ENCODE measurements around the gene WASF2. TPM values are rescaled to one million over a fixed set of nuclear protein-coding genes. Genes with fewer than 3 reads are reported as not detected.

The WASF2 gene
- total and polyA plus RNA-seq, 2 of the 8 experiments (the other 6 are each of a cell fraction or from before 2014, with no cell fraction given) = 32.1 to 86.6 TPM

GRCh38 chr1:27388337-27389005 lies 101.5 kb downstream of the WASF2 start:
- POLR2A ChIA-PET (ENCODE audit: partially characterized antibody) = interaction anchor here (1.6 to 3.5 kb wide), 3 partner anchors 50 to 87 kb away, joined by 3 to 8 read pairs (median 5); no protein-coding TSS in a partner anchor
- no peak overlapping the region for H2BK12ac ChIP-seq (ENCODE audit: low read depth, low read length)
- no peak overlapping the region for H3K27ac ChIP-seq (ENCODE audit: low read depth, low read length)
- no peak overlapping the region for H4K91ac ChIP-seq (replicated peaks; ENCODE audit: insufficient read length, low read length)
- H3K79me2 ChIP-seq (ENCODE audit: control insufficient read depth in 1 of 2, insufficient read depth in 2 of 2, low read length in 2 of 2) = no peaks in the 10 kb centered on the region
- H4K20me1 ChIP-seq (replicated peaks in 1 of 2; ENCODE audit: control insufficient read depth in 1 of 2, insufficient read depth in 2 of 2, low read length in 2 of 2) = peaks cover 0 to under 1% of the 10 kb centered on the region in 2 experiments
- H2AFZ ChIP-seq (ENCODE audit: low read length) = no peak overlapping the region
- H4K8ac ChIP-seq (ENCODE audit: extremely low read depth, insufficient read depth, low read length) = no peak overlapping the region
- H3K9ac ChIP-seq (replicated peaks in 1 of 4; ENCODE audit: extremely low read depth in 1 of 4, low read depth in 3 of 4, low read length in 3 of 4) = no peak overlapping the region
- no peaks in the 10 kb centered on the region for H3K9me3 ChIP-seq (ENCODE audit: insufficient read depth in 2 of 2, low read depth in 1 of 2, low read length in 1 of 2)
- H2BK5ac ChIP-seq (ENCODE audit: low read depth, low read length) = no peak overlapping the region
- peak; percentile 97 for FAIRE-seq
- CTCF ChIA-PET (ENCODE audit: partially characterized antibody) = interaction anchor here (0.7 to 18.9 kb wide), 31 partner anchors 8 to 276 kb away, joined by 3 to 625 read pairs (median 5); partner anchors contain the start of genes CD164L2, FCN3 and MAP3K6
- H3K4me3 ChIP-seq (ENCODE audit: extremely low read depth in 1 of 4, insufficient read depth in 2 of 4, low read depth in 3 of 4, low read length in 4 of 4) = no peak overlapping the region
- no peak overlapping the region for H4K5ac ChIP-seq (ENCODE audit: insufficient read length, low read depth, low read length)
- H3K14ac ChIP-seq (ENCODE audit: insufficient read length) = no peak overlapping the region
- H3K4ac ChIP-seq (replicated peaks; ENCODE audit: insufficient read length, low read depth, low read length) = no peak overlapping the region
- no peak overlapping the region for H3K23ac ChIP-seq (ENCODE audit: insufficient read length)
- H3K4me2 ChIP-seq (ENCODE audit: insufficient read depth in 1 of 2, low read depth in 2 of 2, low read length in 2 of 2) = peak overlapping the region in 1 of 2 experiments; percentile 44; a peak in 2 of 4 replicates
- peaks cover 2 to 17% (median 11%) of the 10 kb centered on the region in 4 experiments for H3K4me1 ChIP-seq (replicated peaks in 1 of 4; ENCODE audit: control insufficient read depth in 3 of 4, insufficient read depth in 4 of 4, low read length in 3 of 4)
- no peak overlapping the region for H2AK5ac ChIP-seq (ENCODE audit: low read depth, low read length)
- no peaks in the 10 kb centered on the region for H3K79me1 ChIP-seq (ENCODE audit: low read depth, low read length)
- H3K27me3 ChIP-seq (replicated peaks in 1 of 4; ENCODE audit: control insufficient read depth in 3 of 4, extremely low read depth in 1 of 4, insufficient read depth in 3 of 4, low read length in 3 of 4) = no peaks in the 10 kb centered on the region
- no peak overlapping the region for H2BK120ac ChIP-seq (replicated peaks; ENCODE audit: low read depth, low read length)
- H2BK15ac ChIP-seq (ENCODE audit: low read length) = no peak overlapping the region
- no peaks in the 10 kb centered on the region for H3K36me3 ChIP-seq (ENCODE audit: control insufficient read depth in 2 of 4, insufficient read depth in 4 of 4, low read length in 3 of 4)
- H3K23me2 ChIP-seq (ENCODE audit: low read depth, low read length) = peaks cover 13% of the 10 kb centered on the region
- peak in 1 of 2 experiments; percentile 94 for DNase-seq (ENCODE audit: low read depth in 1 of 2, low spot score in 2 of 2)
- 39% methylated on average over 5 of the region's 5 CpGs; no CpG with 5 or more reads in 1 of the 2 experiments for WGBS, 2 experiments (ENCODE audit: extremely low coverage in 1 of 2, insufficient coverage in 1 of 2, insufficient read length in 1 of 2, insufficient replicate concordance in 2 of 2, low coverage in 1 of 2, low lambda C conversion rate in 2 of 2, missing lambda C conversion rate in 1 of 2)
- no peak overlapping the region for H2BK20ac ChIP-seq (ENCODE audit: low read length)
- H3K18ac ChIP-seq (ENCODE audit: extremely low read depth, low read length) = 0 out of 2 replicates have a peak overlapping the region, but pooled peaks have one; percentile 81
- no peak overlapping the region for H3K56ac ChIP-seq (replicated peaks; ENCODE audit: insufficient read length, low read depth, low read length)
- TF ChIP-seq KDM5A (IDR thresholded peaks at IDR 0.05; ENCODE audit: low read length) (no peak), SIN3A (conservative IDR thresholded peaks at IDR 0.05 in 1 of 2, IDR thresholded peaks at IDR 0.05 in 1 of 2; ENCODE audit: low read depth in 1 of 2, low read length in 2 of 2) (0 out of 4 replicates have a peak, but pooled peaks of 1 of the 2 experiments have one; percentile 59), HDAC6 (IDR thresholded peaks at IDR 0.05; ENCODE audit: low read depth, low read length) (no peak)

All from H1 (cell line).